ENCODE measurements around the gene BET1L. TPM values are rescaled to one million over a fixed set of nuclear protein-coding genes. Genes with fewer than 3 reads are reported as not detected.
"Not testable (repeated sequence)": the region's sequence is repeated elsewhere in the genome, so short reads cannot be mapped to it uniquely, and the experiment has no call there.

Gene BET1L

GRCh38 chr11:180242-180641, 27.0 kb downstream of the BET1L start:
- not testable (repeated sequence) for H3K14ac ChIP-seq (ENCODE audit: low read length in 2 of 2); H3K9me3 ChIP-seq (ENCODE audit: control insufficient read depth, low read length); H3K36me3 ChIP-seq (ENCODE audit: control insufficient read depth in 1 of 2, insufficient read depth in 2 of 2, low read depth in 1 of 2, low read length in 2 of 2); H2BK120ac ChIP-seq (ENCODE audit: low read depth, low read length); H3K4ac ChIP-seq (ENCODE audit: low read depth in 1 of 2, low read length in 2 of 2); H4K8ac ChIP-seq (ENCODE audit: low read length); H3K4me1 ChIP-seq (ENCODE audit: control insufficient read depth, insufficient read depth, low read depth, low read length); H2AFZ ChIP-seq (ENCODE audit: low read depth, low read length); H2BK15ac ChIP-seq (ENCODE audit: low read depth, poor library complexity, severe bottlenecking); H2AK5ac ChIP-seq (ENCODE audit: low read length, severe bottlenecking); H4K91ac ChIP-seq (ENCODE audit: low read length); H3K27me3 ChIP-seq (ENCODE audit: control insufficient read depth in 1 of 2, insufficient read depth in 1 of 2, low read length in 2 of 2); H3K79me1 ChIP-seq (replicated peaks; ENCODE audit: low read length, poor library complexity, severe bottlenecking); H3K23ac ChIP-seq (ENCODE audit: low read length in 2 of 2); H2BK12ac ChIP-seq (ENCODE audit: low read length in 2 of 2); H3K9ac ChIP-seq (ENCODE audit: low read length); H3K4me3 ChIP-seq (ENCODE audit: insufficient read depth in 1 of 2, low read depth in 1 of 2, low read length in 2 of 2); DNase-seq; H2BK5ac ChIP-seq (ENCODE audit: low read depth, low read length, poor library complexity, severe bottlenecking); H3K18ac ChIP-seq (ENCODE audit: low read depth in 1 of 2, low read length in 2 of 2); H3K4me2 ChIP-seq (ENCODE audit: low read length, poor library complexity, severe bottlenecking); H3K27ac ChIP-seq (ENCODE audit: low read length, poor library complexity, severe bottlenecking)
- no CpG with 5 or more reads among the region's 13 CpGs for WGBS

Small RNAs within 50 kb of the gene (small RNA-seq; reads per million reads assigned to genes)
- not detected for gene RNU6-447P (ENCODE audit: low read depth)

All from mesenchymal stem cell (in vitro differentiated cells and primary cell).